IPS-18a (cell line): ENCODE measurements around the gene CFAP46.

ENCODE experiments used
- H3K27ac ChIP-seq: one replicate; pipeline ENCODE4 v1.5.1; 2013; ENCODE audit warnings: low read length
- H3K27me3 ChIP-seq: one replicate; pipeline ENCODE4 v1.6.1; 2013; ENCODE audit warnings: mild to moderate bottlenecking, low read length; ENCODE audit not compliant: control insufficient read depth, insufficient read depth
- H3K36me3 ChIP-seq: one replicate; pipeline ENCODE4 v1.6.1; 2013; ENCODE audit warnings: low read depth, low read length; ENCODE audit not compliant: control insufficient read depth
- H3K4me1 ChIP-seq: one replicate; pipeline ENCODE4 v1.6.1; 2013; ENCODE audit warnings: low read depth, low read length; ENCODE audit not compliant: control insufficient read depth
- H3K4me3 ChIP-seq: one replicate; pipeline ENCODE4 v1.5.1; 2013; ENCODE audit warnings: low read length
- H3K9ac ChIP-seq: one replicate; pipeline ENCODE4 v1.6.1; 2013; ENCODE audit warnings: mild to moderate bottlenecking, low read length, moderate library complexity
- H3K9me3 ChIP-seq: one replicate; pipeline ENCODE4 v1.6.1; 2013; ENCODE audit warnings: low read depth, low read length; ENCODE audit not compliant: control insufficient read depth

CFAP46 gene

DNA sequence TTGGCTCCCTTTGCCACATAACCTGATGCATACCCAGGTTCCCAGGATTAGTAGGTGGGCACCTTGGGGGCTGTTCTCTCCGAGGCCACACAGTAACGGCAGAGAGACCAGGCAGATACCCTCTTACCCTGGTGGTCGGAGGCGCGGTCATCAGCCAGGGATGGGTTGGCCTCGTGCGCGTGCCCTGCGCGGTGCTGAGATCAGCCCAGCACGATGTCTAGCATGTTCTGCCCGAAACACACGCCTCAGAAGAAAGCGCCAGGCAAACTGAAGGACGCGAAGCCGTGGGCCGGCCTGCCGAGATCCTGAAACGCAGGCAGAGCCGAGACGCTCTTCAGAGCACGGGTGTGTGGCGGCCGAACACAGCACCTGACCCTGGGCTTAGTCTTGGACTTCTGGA, 34.7 kb upstream of the CFAP46 start:
- H3K27me3 ChIP-seq, result no peaks in the 10 kb centered on the region

DNA sequence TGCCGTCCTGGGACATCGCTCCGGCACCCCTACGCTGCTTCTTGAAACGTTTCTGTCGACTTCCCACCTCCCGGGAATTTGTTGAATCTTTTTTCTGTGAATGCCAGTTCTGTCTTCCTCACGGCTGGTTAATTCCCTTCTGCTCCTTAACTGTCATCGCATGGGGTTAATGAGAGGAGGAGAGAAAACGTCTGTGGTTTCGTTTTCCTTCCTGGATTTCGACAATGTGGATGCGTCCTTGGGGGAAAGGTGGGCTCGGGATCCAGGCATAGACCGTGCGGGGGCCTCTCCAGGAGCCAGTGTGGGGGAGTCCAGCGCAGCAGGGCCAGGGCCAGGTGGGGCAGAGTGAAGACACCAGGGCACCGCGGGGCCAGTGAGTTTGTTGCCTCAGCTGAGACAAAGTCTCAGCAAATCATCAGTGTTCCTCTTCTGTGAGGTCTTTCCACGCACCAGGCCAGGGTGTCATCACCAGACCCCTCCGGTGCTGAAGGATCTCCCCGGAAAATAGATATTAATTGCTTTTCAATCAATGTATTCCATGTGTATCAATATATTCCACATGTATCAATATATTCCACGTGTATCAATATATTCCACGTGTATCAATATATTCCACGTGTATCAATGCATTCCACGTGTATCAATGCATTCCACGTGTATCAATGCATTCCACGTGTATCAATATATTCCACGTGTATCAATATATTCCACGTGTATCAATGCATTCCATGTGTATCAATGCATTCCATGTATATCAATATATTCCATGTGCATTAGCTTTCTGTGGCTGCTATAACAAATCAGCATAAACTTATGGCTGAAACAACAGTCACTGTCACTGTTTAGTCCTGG, 33.7 kb upstream of the CFAP46 start:
- no peaks in the 10 kb centered on the region for H3K36me3 ChIP-seq
- H3K27ac ChIP-seq, result no peak overlapping the region
- H3K9ac ChIP-seq, result no peak overlapping the region
- no peaks in the 10 kb centered on the region for H3K9me3 ChIP-seq
- peaks cover 4% of the 10 kb centered on the region for H3K4me1 ChIP-seq
- H3K4me3 ChIP-seq, result no peak overlapping the region
- no peaks in the 10 kb centered on the region for H3K27me3 ChIP-seq

More for the DNA sequence above, 34.7 kb upstream of the CFAP46 start:
- H3K36me3 ChIP-seq, result no peaks in the 10 kb centered on the region
- H3K9me3 ChIP-seq, result no peaks in the 10 kb centered on the region
- H3K27ac ChIP-seq, result no peak overlapping the region
- H3K4me1 ChIP-seq, result no peaks in the 10 kb centered on the region
- no peak overlapping the region for H3K4me3 ChIP-seq
- no peak overlapping the region for H3K9ac ChIP-seq

DNA sequence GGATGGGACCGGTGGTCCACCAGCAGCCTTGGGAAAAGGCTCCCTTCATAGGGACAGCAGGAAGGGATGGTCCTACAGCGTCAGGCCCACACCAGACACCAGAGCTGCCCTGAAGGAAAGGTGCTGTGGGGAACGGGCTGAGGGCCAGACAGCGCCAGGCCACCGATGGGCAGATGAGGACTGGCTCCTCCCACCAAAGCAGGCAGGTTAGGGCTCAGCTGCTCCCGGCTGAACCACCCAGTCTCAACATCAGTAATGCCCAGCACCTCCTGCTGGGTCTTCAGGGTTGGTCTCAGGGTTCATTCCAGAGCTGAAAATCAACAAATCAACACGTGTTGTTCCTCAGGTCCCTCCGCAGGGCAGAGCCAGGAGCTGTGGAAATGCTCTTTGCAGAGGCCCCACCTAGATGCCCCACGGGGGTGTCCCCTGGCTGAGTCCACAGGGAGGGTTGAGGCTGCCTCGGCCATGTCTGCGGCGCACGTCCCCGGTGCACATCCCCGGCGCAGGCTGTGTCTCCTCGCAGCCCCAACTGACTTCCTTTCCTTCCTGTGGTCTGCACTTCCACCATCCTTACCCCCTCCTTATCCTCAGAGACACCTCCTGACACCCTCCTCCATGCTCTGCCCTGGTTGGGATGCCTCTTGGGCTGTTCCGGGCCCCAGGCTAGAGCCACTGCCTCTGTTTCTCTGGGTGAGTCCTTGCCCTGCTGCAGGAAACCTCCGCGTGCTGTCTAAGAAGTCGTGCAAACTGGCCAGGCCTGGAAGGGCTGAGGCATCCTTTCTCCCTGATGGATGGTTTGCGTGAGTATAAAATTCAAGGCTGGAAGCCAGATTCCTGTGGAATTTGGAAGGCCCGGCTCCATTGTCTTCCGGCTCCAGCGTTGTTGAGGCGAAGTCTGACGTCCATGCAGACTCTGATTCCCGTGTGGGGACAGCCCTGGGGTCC, 32.8 kb upstream of the CFAP46 start:
- Histone ChIP-seq H3K9ac (no peak overlapping the region), H3K4me3 (no peak overlapping the region), H3K27ac (no peak overlapping the region), H3K9me3 (no peaks in the 10 kb centered on the region), H3K27me3 (no peaks in the 10 kb centered on the region), H3K4me1 (peaks cover 4% of the 10 kb centered on the region), H3K36me3 (no peaks in the 10 kb centered on the region)

DNA sequence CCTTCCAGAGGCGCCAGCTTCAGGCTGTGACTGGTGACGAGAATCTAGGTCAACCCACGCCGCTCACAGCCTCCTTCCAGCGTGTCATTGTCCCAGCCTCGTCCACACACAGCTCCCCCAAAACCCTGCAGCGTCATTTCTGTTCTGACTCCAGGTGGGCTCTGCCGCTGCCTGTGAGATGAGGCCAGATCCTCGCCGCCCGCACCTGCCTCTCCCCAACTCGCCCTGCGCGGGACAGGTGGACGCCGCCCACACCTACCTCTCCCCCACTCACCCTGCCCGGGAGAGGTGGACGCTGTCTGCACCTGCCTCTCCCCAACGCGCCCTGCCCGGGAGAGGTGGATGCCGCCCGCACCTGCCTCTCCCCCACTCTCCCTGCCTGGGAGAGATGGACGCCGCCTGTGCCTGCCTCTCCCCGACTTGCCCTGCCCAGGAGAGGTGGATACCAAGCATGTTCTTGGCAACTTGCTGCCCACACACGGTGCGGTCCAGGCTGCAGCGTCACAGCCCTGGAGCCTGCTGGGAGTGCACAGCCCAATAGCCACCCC, 32.0 kb upstream of the CFAP46 start:
- H3K9ac ChIP-seq, result no peak overlapping the region
- H3K27me3 ChIP-seq, result no peaks in the 10 kb centered on the region
- H3K9me3 ChIP-seq, result no peaks in the 10 kb centered on the region
- no peaks in the 10 kb centered on the region for H3K36me3 ChIP-seq
- no peak overlapping the region for H3K27ac ChIP-seq
- H3K4me1 ChIP-seq, result peaks cover 4% of the 10 kb centered on the region
- no peak overlapping the region for H3K4me3 ChIP-seq

DNA sequence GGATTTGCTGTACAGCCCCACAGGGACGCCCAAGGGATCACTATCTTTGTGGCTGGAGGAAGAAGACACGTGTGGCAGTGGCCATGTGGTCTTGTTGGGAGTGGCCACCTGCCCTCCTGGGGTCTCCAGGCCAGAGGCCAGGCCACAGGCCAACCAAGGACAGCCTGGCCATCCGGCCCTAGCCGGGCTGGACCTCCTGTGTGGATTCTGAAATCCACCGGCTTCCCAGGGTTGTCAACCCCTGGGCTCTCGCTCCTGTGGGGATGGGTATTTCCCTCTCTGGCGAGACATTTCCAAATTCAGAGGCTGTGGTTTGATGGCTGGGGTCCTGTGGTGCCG, 31.5 kb upstream of the CFAP46 start:
- no peak overlapping the region for H3K4me3 ChIP-seq
- H3K36me3 ChIP-seq, result no peaks in the 10 kb centered on the region
- no peak overlapping the region for H3K27ac ChIP-seq
- peaks cover 4% of the 10 kb centered on the region for H3K4me1 ChIP-seq
- H3K9me3 ChIP-seq, result no peaks in the 10 kb centered on the region
- H3K27me3 ChIP-seq, result no peaks in the 10 kb centered on the region
- H3K9ac ChIP-seq, result no peak overlapping the region

DNA sequence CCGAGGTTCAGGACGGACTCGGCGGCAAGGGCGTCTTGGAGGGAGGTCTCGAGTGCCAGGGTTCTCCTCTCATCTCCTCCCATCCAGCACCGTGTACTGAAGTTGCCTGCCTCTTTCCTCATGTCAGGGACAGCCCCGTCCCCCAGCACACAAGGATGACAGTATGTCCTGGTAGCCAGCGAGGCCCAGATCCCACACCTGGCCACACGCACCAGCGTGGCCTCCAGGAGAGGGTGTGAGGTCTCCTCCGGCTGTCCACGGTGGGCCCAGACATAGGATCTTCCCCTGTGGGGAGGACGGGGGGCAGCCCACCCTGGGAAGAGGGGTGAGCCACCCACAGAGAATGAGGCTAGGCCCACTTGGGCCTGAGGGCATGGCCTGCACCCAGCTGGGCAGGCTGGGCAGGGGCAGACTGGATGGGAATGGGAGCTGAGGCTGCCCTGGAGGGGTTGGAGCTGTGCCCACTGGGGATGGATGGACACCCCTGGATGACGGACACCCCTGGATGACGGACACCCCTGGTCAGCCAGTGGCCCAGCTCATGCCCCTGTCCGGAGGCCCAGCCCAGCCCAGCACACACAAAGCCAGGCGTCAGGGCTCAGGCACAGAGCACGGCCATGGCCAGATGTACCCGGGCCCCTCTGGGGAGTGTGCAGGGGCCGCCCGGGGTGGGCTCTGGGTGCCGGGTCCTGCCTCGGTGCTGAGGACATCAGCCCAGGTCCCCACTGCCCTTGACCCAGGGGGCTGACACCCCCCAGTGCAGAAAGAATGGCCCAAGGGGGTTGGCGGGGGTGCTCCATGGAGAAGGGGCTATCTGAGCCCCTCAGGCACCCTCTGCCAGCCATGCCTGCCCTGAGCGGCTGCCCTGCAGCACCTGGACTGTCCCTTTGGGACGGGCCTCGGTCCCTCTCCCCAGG, 30.9 kb upstream of the CFAP46 start:
- Histone ChIP-seq H3K9me3 (no peaks in the 10 kb centered on the region), H3K36me3 (no peaks in the 10 kb centered on the region), H3K27ac (no peak overlapping the region), H3K4me1 (peaks cover 4% of the 10 kb centered on the region), H3K27me3 (no peaks in the 10 kb centered on the region), H3K9ac (no peak overlapping the region), H3K4me3 (no peak overlapping the region)

DNA sequence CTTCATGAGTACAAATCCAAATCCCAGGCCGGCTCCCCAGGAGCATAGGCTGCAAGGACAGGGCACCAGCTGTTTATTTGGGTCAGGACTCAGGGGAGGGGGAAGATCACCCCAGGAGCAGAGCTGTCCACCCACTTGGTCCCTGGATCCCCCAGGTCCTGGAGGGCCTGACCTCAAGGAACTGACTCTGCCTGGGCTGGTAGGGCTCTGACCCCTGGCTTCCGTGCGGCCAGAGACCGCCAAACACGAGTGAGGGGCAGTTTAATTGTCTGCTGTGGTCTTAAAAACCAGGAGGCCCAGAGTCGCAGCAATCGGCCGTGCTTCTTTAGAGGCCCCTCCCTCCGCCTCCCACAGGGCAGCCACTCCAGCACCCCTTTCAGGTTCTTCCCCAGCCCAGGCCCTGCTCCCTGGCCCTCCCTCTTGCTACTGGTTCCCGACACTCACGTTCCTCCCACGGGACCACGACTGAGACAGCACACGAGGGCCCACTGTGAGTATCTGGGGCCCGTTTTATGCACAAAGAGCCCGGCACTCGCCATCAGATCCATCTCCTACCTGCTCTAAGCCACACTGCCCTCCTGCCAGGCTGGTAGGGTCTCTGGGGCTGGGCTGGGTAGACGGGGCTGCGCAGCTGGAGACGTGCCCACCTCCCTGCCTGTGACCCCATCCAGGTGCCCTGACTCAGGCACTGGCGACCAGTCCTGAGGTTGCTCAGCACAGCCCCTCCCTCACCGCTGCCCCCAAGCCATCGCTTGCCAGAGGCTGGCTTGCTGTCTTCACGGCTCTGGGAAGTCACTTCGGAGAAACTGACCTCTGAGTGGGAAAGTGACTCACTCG, 30.0 kb upstream of the CFAP46 start:
- Histone ChIP-seq H3K27ac (no peak overlapping the region), H3K27me3 (no peaks in the 10 kb centered on the region), H3K9ac (no peak overlapping the region), H3K4me1 (peaks cover 4% of the 10 kb centered on the region), H3K4me3 (no peak overlapping the region), H3K9me3 (no peaks in the 10 kb centered on the region), H3K36me3 (no peaks in the 10 kb centered on the region)

DNA sequence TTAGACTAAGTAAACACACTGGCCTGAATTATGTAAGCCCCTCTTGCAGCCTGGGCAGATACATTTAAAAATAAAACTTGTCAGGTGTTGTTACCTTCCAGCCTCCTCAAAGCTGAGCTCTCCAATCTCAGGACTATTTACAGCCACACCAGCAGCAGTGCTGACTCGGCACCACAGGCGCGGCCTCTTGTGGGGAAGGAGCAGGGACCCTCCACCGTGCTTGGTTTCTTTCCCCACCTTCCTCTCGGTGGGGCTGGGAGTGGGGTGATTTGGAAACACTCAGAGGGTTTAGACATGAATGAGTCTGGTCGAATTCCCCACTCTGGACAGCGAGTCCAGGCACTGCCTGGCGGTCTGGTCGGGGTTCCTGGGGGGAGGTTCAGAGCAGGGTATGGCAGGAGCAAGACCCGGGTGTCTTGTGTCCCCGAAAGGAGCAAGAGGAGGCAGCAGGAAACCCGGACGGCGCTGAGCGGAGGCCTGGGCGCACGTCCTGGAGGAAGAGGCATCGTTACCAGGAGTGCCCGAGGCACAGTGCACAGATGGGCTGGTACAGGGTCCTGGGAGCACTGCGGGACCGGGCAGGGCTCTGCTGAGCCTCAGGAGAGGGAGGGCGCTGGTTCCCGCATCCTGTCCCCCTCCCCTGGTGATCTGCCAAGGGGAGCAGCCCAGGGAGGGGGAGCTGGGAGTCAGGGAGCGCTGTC, 29.2 kb upstream of the CFAP46 start:
- Histone ChIP-seq H3K4me3 (peak overlapping the region; percentile 22), H3K27me3 (no peaks in the 10 kb centered on the region), H3K9ac (no peak overlapping the region), H3K36me3 (no peaks in the 10 kb centered on the region), H3K4me1 (peaks cover 4% of the 10 kb centered on the region), H3K27ac (no peak overlapping the region), H3K9me3 (no peaks in the 10 kb centered on the region)

DNA sequence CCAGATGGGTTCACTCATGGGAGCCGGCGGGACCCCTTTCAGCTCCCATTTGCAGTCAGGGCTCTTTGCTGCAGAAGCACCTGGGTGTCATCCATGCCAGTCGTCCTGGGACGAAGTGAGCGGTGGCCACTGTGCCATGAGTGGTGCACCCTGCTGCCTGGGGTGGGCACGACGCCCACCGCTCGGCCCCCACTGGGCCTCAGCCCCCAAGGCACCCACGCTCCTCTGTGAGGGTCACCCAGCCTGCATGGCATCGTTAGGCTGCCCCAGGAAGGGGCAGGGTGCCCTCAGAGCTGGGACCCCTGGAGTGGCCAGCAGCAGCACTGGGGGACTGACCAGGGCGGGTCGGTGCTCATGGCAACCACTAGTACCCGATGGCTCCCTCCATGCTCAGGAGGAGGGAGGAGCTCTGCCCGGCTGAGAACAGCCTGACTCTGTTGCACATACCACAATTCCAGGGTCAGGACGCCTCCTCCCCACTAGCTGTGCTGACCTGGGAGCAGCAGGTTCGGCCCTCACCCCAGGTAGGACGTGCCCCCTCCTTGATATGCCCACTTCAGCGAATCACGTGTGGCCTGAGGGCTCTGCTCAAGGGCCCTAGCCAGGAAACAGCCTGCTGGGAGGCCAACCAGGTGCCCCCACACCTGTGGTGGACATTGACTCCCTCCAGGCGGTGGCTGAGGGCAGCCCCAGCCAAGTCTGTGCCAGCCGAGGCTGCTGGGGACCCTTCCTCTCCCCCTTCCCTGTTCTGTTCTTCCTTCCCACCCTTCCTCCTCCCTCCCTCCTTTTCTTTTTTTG, 28.5 kb upstream of the CFAP46 start:
- Histone ChIP-seq H3K4me3 (no peak overlapping the region), H3K27me3 (no peaks in the 10 kb centered on the region), H3K4me1 (peaks cover 4% of the 10 kb centered on the region)

More for the DNA sequence above, 28.5 kb upstream of the CFAP46 start:
- no peak overlapping the region for H3K27ac ChIP-seq
- no peaks in the 10 kb centered on the region for H3K9me3 ChIP-seq
- no peaks in the 10 kb centered on the region for H3K36me3 ChIP-seq
- no peak overlapping the region for H3K9ac ChIP-seq
